Stimulated activated effector memory CD8-positive, alpha-beta T cell treated with anti-CD3 and anti-CD28 coated beads, Interleukin-12 subunit alpha, Interleukin-12 subunit beta, amount 100 ng/mL, for 72 hours (primary cell): ENCODE measurements around the gene PSMD11.

Experiments used
- ATAC-seq: fragments of 150-1000 bp; cut with Tn5 transposase; 2 replicates; pipeline ENCODE4 v1.10.0; 2021
- DNase-seq, 2 donors: peaks; one replicate each; pipeline ENCODE4 v3.0.0; 2021 to 2022; ENCODE audit warnings: low spot score in 2 of 2
- H3K27ac Mint-ChIP-seq: one replicate; pipeline ENCODE4 v1.8.0; 2022; ENCODE audit warnings: mild to moderate bottlenecking, mixed read lengths
- H3K36me3 Mint-ChIP-seq: one replicate; pipeline ENCODE4 v1.8.0; 2022; ENCODE audit warnings: mild to moderate bottlenecking, mixed read lengths
- H3K4me1 Mint-ChIP-seq: one replicate; pipeline ENCODE4 v1.8.0; 2022; ENCODE audit warnings: mixed read lengths
- H3K4me3 Mint-ChIP-seq: one replicate; pipeline ENCODE4 v1.8.0; 2022; ENCODE audit warnings: mild to moderate bottlenecking, mixed read lengths
- H3K9me3 Mint-ChIP-seq: one replicate; pipeline ENCODE4 v1.8.0; 2022; ENCODE audit warnings: mixed read lengths

PSMD11 gene

GRCh38 chr17:32504166-32504990 is 60.1 kb downstream of the PSMD11 start:
- ATAC-seq (no peak), DNase-seq (no peak)
- H3K4me3 Mint-ChIP-seq: peak overlapping the region; percentile 55
- no peaks in the 10 kb centered on the region for H3K36me3 Mint-ChIP-seq
- peak overlapping the region; percentile 87 for H3K27ac Mint-ChIP-seq
- peaks cover 45% of the 10 kb centered on the region for H3K4me1 Mint-ChIP-seq
- no peaks in the 10 kb centered on the region for H3K9me3 Mint-ChIP-seq

GRCh38 chr17:32508926-32509325 is 64.6 kb downstream of the PSMD11 start:
- no peaks in the 10 kb centered on the region for H3K36me3 Mint-ChIP-seq
- H3K27ac Mint-ChIP-seq: no peak overlapping the region
- no peaks in the 10 kb centered on the region for H3K9me3 Mint-ChIP-seq
- no peak overlapping the region for H3K4me3 Mint-ChIP-seq
- ATAC-seq (no peak), DNase-seq (no peak)
- peaks cover 30% of the 10 kb centered on the region for H3K4me1 Mint-ChIP-seq

GRCh38 chr17:32510466-32510865 is 66.2 kb downstream of the PSMD11 start:
- no peak for ATAC-seq
- no peak for DNase-seq
- Mint-ChIP-seq H3K9me3 (no peaks in the 10 kb centered on the region), H3K4me1 (peaks cover 15% of the 10 kb centered on the region), H3K4me3 (no peak overlapping the region), H3K36me3 (no peaks in the 10 kb centered on the region), H3K27ac (peak overlapping the region; percentile 12)

- no peak for ATAC-seq
- peaks cover 14% of the 10 kb centered on the region for H3K4me1 Mint-ChIP-seq
- no peaks in the 10 kb centered on the region for H3K36me3 Mint-ChIP-seq
- H3K4me3 Mint-ChIP-seq: no peak overlapping the region
- no peak overlapping the region for H3K27ac Mint-ChIP-seq
- no peak for DNase-seq
- no peaks in the 10 kb centered on the region for H3K9me3 Mint-ChIP-seq
These were observed 68.0 kb downstream of the PSMD11 start for GRCh38 chr17:32512328-32512727.

- DNase-seq (no peak), ATAC-seq (no peak)
- Mint-ChIP-seq H3K4me3 (no peak overlapping the region), H3K27ac (no peak overlapping the region), H3K4me1 (peaks cover 27% of the 10 kb centered on the region), H3K36me3 (no peaks in the 10 kb centered on the region), H3K9me3 (no peaks in the 10 kb centered on the region)
These were observed 69.3 kb downstream of the PSMD11 start for GRCh38 chr17:32513579-32513978.

GRCh38 chr17:32514606-32515005 is 70.3 kb downstream of the PSMD11 start:
- Mint-ChIP-seq H3K36me3 (no peaks in the 10 kb centered on the region), H3K4me3 (no peak overlapping the region), H3K4me1 (peaks cover 36% of the 10 kb centered on the region), H3K27ac (no peak overlapping the region), H3K9me3 (no peaks in the 10 kb centered on the region)
- DNase-seq (no peak), ATAC-seq (no peak)

GRCh38 chr17:32515677-32516383 is 71.5 kb downstream of the PSMD11 start:
- Mint-ChIP-seq H3K36me3 (no peaks in the 10 kb centered on the region), H3K4me1 (peaks cover 48% of the 10 kb centered on the region), H3K27ac (no peak overlapping the region), H3K9me3 (no peaks in the 10 kb centered on the region), H3K4me3 (no peak overlapping the region)
- ATAC-seq (no peak), DNase-seq (no peak)

- Mint-ChIP-seq H3K4me3 (no peak overlapping the region), H3K36me3 (no peaks in the 10 kb centered on the region), H3K27ac (no peak overlapping the region), H3K9me3 (no peaks in the 10 kb centered on the region), H3K4me1 (peaks cover 54% of the 10 kb centered on the region)
- no peak for DNase-seq
- ATAC-seq: no peak
These were observed 72.1 kb downstream of the PSMD11 start for GRCh38 chr17:32516450-32516849.

- H3K27ac Mint-ChIP-seq: no peak overlapping the region
- H3K36me3 Mint-ChIP-seq: no peaks in the 10 kb centered on the region
- no peaks in the 10 kb centered on the region for H3K9me3 Mint-ChIP-seq
- peak; percentile 64 for ATAC-seq
- H3K4me3 Mint-ChIP-seq: peak overlapping the region; percentile 66
- DNase-seq: no peak
- H3K4me1 Mint-ChIP-seq: peaks cover 55% of the 10 kb centered on the region
These were observed 72.8 kb downstream of the PSMD11 start for GRCh38 chr17:32516940-32517701.

- DNase-seq (no peak), ATAC-seq (no peak)
- Mint-ChIP-seq H3K4me3 (peak overlapping the region; percentile 66), H3K4me1 (peaks cover 62% of the 10 kb centered on the region), H3K9me3 (no peaks in the 10 kb centered on the region), H3K36me3 (peaks cover 7% of the 10 kb centered on the region), H3K27ac (no peak overlapping the region)
These were observed 73.7 kb downstream of the PSMD11 start for GRCh38 chr17:32517982-32518381.

GRCh38 chr17:32518646-32519227 is 74.4 kb downstream of the PSMD11 start:
- Mint-ChIP-seq H3K36me3 (peaks cover 9% of the 10 kb centered on the region), H3K9me3 (no peaks in the 10 kb centered on the region), H3K4me3 (peak overlapping the region; percentile 66), H3K4me1 (peaks cover 61% of the 10 kb centered on the region), H3K27ac (no peak overlapping the region)
- DNase-seq (no peak), ATAC-seq (no peak)

GRCh38 chr17:32519228-32520103 is 75.2 kb downstream of the PSMD11 start:
- Mint-ChIP-seq H3K4me1 (peaks cover 68% of the 10 kb centered on the region), H3K27ac (peak overlapping the region; percentile 67), H3K36me3 (peaks cover 14% of the 10 kb centered on the region), H3K9me3 (no peaks in the 10 kb centered on the region), H3K4me3 (peak overlapping the region; percentile 66)
- DNase-seq: peak in 1 of 2 donors; percentile 65
- ATAC-seq: no peak

GRCh38 chr17:32520104-32520701 is 75.9 kb downstream of the PSMD11 start:
- ATAC-seq: peak; percentile 74
- Mint-ChIP-seq H3K27ac (peak overlapping the region; percentile 67), H3K4me1 (peaks cover 68% of the 10 kb centered on the region), H3K4me3 (peak overlapping the region; percentile 66), H3K9me3 (no peaks in the 10 kb centered on the region), H3K36me3 (peaks cover 14% of the 10 kb centered on the region)
- peak in 1 of 2 donors; percentile 67 for DNase-seq
